ENCODE measurements around the gene TRIM59.

DNA sequence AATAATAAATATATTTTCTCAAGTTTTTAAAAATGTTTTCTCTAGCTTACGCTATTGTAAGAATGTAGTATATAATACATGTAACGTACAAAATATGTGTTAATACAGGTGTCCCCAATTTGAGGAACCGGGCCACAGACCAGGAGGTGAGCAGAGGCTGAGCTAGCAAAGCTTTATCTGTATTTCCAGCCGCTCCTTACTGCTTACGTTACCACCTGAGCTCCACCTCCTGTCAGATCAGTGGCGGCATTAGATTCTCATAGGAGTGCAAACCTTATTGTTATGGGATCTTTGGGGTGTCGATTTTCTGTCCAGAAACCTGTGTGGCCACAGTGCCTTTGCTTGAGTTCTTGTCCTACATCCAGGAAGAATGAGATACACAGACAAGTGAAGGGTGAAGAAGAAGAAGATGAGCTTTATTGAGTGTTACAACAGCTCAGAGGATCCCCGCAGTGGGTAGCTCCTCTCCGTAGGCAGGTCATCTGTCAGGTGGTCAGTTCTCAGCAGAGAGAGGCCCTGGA, 9.9 kb upstream of the TRIM59 start:
- TF ChIP-seq, protein P1, sequence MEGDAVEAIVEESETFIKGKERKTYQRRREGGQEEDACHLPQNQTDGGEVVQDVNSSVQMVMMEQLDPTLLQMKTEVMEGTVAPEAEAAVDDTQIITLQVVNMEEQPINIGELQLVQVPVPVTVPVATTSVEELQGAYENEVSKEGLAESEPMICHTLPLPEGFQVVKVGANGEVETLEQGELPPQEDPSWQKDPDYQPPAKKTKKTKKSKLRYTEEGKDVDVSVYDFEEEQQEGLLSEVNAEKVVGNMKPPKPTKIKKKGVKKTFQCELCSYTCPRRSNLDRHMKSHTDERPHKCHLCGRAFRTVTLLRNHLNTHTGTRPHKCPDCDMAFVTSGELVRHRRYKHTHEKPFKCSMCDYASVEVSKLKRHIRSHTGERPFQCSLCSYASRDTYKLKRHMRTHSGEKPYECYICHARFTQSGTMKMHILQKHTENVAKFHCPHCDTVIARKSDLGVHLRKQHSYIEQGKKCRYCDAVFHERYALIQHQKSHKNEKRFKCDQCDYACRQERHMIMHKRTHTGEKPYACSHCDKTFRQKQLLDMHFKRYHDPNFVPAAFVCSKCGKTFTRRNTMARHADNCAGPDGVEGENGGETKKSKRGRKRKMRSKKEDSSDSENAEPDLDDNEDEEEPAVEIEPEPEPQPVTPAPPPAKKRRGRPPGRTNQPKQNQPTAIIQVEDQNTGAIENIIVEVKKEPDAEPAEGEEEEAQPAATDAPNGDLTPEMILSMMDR (IDR thresholded peaks at IDR 0.05; ENCODE audit: low read depth, low read length): no peak
- TF ChIP-seq POLR2A (IDR thresholded peaks at IDR 0.05; ENCODE audit: extremely low read depth, insufficient read length): no peak

All from NB4 (cell line).